GM15510 (cell line): ENCODE measurements around the gene ABTB2.

Experiments used
- POLR2A ChIP-seq: IDR thresholded peaks from 3 replicates; pipeline ENCODE4 v1.6.1; 2011; ENCODE audit warnings: borderline replicate concordance; ENCODE audit not compliant: insufficient read length; ENCODE audit errors: extremely low read depth

Gene ABTB2

GRCh38 chr11:34206407-34207300, 151.2 kb downstream of the ABTB2 start:
- no peak for TF ChIP-seq POLR2A

GRCh38 chr11:34205326-34206035, 152.3 kb downstream of the ABTB2 start:
- no peak for TF ChIP-seq POLR2A

- no peak for TF ChIP-seq POLR2A
Observed at GRCh38 chr11:34204396-34205279, 153.2 kb downstream of the ABTB2 start.

GRCh38 chr11:34203377-34203871, 154.4 kb downstream of the ABTB2 start:
- TF ChIP-seq POLR2A = no peak

DNA sequence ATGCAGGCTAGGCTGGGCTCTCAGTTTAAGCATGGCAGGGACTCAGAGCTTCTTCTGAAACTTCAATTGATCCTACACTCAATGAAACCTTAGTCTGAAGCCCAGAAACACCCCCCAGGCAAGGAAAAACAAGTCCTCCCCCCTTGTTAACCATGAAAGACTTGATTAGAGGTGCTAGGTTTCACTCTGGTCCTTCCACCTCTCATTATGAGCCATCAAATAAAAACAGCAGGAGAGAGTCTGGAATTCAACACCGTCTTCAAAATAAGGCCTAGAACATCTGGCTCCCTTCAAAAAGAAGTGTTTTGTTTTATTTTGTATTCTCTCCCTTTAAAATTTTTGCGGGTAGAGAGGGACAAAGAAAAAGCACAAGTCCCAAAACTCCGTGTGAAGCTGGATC, 156.7 kb downstream of the ABTB2 start:
- no peak for TF ChIP-seq POLR2A

- no peak for TF ChIP-seq POLR2A
Observed at GRCh38 chr11:34199525-34199924, 158.3 kb downstream of the ABTB2 start.

- TF ChIP-seq POLR2A = no peak
Observed at GRCh38 chr11:34198523-34198922, 159.3 kb downstream of the ABTB2 start.

GRCh38 chr11:34197256-34197655, 160.6 kb downstream of the ABTB2 start:
- TF ChIP-seq POLR2A = no peak

- TF ChIP-seq POLR2A = no peak
Observed at GRCh38 chr11:34194576-34195335, 163.1 kb downstream of the ABTB2 start.

GRCh38 chr11:34192481-34193401, 165.1 kb downstream of the ABTB2 start:
- TF ChIP-seq POLR2A = no peak

DNA sequence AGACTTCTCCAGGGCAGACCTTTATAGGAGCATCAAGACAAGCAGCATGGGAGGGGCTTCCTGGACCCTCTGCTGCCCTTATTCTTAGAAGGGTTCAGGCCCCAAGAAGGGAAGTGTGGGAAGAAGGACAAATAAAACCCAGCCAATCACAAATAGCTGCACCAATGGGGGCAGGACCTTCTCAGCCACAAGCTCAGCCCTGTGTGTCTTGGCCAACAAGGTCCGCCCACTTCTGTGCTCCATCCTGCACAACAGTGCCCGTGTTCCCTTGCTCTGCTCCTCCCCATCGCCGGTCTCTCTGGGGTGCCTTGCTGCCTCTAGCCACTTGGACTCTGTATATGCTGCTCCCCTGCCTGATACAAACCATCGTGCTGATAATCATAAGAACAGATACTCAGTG, 166.2 kb downstream of the ABTB2 start:
- no peak for TF ChIP-seq POLR2A

DNA sequence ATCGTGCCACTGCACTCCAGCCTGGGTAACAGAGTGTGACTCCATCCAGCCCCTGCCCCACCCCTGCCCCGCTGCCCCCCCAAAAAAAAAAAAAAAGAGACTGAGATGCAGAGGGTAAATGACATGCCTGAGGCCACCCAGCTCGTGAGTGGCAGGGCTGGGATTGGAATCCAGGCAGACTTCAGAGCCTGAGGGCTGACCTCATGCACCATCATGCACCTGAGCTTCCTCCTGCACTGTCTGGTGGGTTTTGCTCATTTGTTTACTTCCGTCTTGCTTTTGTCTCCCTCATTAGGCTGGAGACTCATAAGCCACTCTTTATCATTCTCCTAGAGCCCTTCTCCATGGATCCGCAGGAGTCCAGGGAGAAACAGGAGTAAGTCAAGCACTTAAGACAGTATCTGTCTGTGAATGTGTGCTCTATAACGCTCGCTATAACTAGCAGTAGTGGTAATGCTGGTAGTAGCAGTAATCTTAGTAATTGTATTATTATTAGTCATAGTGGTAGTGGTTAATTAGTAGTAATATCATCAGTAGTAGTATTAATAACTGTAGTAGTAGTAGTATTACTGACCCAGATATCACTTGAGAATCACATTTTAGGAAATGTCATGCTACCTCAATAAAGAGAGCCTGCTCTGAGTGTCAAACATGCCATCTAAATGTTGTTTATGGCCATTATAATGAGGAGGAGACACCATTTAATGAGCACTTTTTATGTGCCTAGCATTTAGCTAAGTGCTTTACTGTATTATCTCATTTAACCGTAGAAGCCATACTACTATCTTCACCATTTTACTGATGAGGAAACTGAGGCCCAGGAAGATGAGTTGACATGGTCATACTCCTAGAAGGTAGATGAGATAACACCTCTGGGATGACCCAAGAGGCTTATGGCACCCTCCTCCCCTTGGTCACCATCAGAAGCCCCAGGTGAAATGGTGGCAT, 167.3 kb downstream of the ABTB2 start:
- TF ChIP-seq POLR2A = no peak
